Measurements from ENCODE around the gene ATP6V1G1.
A peak's percentile ranks its signal among the peaks of the same experiment; 100 is the strongest.

ATP6V1G1 gene

DNA sequence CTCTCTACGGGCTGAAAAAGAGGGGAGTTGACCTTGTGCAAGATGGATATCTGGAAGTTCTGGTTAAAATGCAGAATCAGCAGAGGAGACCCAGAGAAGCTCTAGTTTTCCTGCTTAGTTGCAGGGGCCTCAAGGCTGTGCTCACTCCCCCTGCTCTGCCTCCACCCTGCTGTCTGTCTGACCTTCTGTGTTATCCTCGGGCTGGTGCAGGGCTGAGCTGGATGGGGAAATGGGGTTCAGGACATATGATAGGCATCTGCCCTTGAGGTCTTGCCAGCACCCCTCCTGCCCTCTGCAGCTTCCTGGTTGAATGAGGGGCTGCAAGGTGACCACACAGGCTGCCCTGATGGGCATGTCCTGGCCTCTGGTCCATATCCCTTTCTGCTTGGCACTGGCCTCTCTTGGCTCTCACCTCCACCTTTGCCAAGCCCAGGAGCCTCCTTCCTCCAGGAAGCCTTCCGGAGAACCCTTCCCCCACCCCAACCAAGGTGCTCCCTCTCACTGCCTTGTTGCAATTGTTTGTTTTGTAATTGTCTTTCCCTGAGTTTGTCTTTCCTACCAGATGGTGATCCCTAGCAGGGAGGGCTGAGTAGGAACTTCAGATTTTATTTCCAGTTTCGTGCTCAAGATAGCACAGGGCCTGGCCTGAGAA lies 24.8 kb downstream of the ATP6V1G1 start:
- DNase-seq (ENCODE audit: low read depth): no peak

DNA sequence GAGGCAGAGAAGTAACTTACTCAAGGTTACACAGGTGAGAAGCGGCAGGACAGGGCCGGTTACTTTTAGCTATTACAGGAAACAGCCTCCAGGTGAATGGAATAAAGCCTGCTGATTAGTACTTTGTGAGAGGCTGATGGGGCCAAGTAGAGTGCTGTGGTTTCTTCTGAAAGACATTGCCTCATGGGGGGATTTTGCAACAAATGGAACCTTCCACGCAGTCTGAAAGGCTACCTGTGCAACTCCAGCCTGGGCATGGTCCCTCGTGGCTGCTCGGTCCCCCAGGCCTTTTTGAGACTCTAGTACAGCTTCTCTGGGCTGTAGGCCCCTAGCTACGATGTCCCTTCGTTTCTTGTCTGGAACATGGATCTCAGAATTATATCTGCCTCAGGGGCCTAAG lies 25.5 kb downstream of the ATP6V1G1 start:
- no peak for DNase-seq (ENCODE audit: low read depth)

DNA sequence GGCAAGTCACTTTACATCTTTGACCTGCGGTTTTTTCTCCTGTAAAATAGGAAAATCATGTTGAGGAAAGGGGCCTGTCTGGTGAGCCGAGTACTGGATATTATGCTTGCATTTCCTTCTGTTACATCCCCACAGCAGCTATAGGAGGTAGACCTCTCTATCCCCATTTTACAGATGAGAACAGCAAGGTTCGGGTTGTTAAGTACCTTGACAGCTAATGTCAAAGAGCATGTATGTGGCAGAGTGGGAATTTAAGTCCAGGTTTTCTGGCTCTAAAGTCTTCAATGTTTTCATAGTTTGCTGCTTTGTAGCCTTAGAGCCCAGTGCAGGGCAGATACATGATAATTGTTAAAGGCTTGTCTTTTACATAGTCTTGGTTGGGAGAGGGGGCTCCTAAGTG lies 26.4 kb downstream of the ATP6V1G1 start:
- DNase-seq (ENCODE audit: low read depth): no peak

DNA sequence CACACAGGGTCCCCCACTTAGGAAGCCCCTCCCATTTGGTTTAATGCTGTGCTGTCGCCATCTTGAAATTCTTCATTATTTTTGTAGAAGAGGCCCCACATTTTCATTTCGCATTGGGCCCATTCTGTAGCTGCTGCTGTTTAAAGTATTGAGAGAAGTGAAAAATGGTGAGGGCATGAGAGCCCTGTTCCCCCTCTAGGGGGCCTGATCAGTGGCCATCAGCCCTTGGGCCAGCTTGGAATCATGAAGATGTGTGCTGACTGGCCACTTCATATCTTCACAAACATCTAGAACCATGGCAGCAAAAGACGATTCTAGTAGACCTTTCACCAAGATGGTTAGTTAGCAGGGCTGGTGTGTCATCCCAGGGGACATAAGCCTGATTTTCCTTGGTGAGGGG lies 26.8 kb downstream of the ATP6V1G1 start:
- DNase-seq (ENCODE audit: low read depth): no peak

DNA sequence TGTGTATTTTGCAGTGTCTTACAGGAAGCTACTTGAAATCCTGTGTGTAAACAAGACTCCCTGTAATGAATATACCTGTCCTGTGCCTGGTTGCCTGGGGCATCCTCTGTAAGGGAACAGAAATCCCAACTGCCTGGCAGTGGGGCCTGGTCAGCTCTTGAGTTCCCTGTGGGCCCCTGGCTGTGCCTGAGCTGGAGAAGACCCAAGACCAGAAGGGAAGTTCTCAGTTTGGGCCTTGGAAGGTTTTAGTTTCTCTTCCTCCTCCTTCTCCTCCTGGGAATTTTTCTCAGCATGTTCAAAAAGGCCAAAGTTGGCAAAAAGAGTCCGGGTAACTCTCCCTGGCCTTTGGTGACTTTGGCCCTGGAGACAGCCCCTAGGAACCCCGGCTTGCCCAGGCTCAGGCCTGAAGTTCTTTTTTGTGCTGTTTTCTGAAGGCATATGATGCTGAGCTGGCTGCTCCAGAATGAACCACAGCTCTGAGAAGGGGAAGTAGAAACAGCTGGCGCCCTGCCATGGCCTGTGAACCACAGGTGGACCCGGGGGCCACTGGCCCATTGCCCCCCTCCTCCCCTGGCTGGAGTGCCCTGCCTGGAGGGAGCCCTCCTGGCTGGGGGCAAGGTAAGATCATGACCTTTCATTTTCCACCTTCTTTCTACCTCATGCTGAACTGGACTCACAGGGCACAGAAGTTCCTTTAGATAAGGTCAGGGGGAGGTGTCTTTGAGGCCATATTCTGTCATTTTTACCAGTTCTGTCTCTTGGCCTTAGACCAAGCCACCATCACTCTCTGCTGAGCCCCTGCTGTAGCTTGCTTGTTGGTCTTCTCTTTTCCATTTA lies 29.3 kb downstream of the ATP6V1G1 start:
- no peak for DNase-seq (ENCODE audit: low read depth)

DNA sequence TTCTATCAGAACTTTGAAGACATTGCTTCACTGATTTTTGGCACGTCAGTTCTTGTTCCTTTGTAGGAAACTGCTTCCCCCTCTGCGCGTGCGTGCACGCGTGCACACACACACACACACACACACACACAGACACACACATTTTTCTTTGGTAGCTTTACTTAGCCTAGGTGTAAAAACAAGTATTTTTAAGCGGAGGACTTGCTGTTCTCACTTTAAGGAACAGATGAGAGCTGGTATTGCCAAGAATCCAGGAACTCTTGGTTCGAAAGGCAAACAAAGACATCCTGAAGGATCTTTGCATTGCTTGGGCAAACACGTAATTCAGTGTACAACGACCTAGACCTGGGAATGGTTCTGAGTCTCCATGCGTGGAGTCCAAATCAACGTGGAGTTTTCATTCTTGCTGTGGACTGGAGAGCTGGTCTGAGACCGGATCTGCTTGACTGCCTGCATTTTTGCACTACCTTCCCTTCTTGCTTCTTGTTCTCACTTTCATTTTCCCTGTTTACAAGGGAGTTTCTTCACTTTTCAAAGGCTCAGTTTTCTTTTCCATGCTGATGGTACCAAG lies 31.7 kb downstream of the ATP6V1G1 start:
- DNase-seq (ENCODE audit: low read depth): no peak

DNA sequence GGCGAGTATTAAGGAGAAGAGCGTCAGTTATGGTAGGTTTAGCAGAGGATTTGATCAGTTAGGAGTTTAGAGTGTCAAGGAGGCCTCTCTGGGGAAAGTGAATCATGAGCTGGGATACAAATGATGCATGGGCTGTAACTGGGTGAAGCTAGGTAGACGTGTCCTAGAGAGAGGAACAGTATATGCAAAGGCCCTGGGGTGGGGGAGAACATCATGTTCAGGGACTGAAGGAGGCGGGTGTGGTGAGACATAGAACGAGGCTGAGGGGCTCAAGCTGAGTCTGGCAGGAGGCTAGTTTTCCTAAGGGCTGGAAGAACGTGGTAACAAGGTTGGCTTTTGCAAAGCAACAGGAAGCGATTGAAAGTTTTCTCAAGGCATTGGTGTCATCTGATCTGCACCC lies 34.0 kb downstream of the ATP6V1G1 start:
- DNase-seq (ENCODE audit: low read depth): no peak

DNA sequence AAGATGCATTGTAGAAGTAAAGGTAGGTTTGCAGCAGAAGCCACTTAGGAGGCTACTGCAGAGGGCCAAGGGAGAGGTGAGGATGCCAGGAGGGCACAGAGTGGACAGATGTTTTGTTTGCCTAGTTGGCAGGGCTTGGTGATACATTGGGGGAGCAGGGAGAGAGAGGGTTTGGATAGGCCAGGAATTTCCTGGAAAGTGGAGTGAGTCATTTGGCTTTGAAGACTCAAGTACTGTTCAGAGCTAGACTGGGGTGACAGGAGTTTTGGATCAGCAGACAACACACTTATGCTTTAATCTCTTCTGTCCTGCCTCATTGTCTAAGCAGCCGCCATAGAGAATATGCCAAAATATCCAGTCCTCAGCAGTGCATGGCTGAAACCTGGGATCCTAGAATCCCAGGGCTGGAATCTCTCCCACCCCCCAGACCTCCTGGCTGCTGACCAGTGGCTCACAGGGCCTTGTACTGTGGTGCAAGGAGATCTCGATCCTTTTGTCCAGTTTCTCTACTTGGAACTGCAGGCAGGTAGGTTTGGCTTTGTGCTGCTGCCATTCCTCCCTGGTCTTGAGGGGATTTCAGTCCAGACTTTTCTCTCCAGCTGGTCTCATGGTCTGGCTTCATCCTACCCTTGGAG lies 34.5 kb downstream of the ATP6V1G1 start:
- DNase-seq (ENCODE audit: low read depth): peak; percentile 79

DNA sequence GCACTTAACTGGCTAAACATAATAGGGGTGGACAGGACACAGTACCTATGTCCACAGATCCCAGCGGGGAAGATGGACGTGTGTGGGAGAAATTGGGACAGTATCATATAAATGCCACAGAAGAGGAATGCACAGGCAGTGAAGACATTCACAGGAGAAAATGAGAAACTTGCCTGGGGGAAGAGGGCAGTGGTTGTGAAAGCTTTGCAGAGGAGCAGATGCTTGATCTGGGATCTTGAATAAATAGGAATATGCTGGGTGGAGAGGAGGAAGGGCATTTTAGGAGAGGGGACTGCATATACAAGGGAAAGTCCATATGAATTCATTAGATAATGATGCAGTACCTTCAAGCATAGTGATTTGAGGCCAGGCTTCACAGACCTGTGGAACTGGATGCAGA lies 37.1 kb downstream of the ATP6V1G1 start:
- DNase-seq (ENCODE audit: low read depth): no peak

DNA sequence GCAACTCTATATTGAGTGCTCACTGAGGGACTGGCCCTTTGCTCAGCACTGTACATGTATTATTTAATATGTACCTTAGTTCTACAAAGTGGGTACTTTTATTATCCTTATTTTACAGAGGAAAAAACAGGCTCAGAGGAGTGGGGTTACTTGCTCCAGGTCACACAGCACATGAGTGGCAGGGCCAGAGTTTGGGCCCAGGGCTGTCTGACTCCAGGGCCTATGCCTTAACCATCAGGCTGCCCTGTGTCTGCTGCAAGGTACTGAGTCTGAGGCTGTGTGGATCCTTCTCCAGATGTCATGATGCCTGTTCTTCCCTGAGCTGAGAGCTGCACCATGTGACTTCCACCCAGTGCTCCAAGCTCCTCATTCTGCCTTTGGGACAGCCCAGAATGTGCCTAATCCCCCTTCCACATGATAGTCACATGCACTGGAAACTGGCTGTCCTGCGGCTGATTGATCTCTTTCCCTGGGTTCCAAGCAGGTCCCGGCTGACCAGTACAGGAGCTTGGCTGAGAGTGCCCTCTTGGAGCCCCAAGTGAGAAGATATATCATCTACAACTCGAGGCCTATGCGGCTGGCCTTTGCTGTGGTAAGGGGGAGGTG lies 38.9 kb downstream of the ATP6V1G1 start:
- no peak for DNase-seq (ENCODE audit: low read depth)

DNA sequence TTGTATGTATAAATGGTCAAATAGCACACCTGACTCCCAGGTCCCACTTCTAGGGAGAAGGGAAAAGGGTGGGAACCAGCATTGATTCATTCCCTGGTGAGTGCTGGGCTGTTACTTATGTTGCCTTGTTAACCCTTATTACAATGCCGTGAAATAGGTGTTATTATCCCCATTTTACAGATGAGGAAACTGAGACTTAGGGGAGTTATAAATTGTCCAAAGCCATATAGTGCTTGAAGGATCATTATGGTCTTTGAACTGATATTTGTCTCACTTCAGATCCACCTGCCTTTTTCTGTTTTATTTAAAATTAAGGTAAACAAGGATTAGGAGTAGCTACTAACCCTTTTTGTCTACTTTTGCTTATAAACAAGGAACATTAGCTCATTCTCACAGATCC lies 40.0 kb downstream of the ATP6V1G1 start:
- DNase-seq (ENCODE audit: low read depth): no peak

DNA sequence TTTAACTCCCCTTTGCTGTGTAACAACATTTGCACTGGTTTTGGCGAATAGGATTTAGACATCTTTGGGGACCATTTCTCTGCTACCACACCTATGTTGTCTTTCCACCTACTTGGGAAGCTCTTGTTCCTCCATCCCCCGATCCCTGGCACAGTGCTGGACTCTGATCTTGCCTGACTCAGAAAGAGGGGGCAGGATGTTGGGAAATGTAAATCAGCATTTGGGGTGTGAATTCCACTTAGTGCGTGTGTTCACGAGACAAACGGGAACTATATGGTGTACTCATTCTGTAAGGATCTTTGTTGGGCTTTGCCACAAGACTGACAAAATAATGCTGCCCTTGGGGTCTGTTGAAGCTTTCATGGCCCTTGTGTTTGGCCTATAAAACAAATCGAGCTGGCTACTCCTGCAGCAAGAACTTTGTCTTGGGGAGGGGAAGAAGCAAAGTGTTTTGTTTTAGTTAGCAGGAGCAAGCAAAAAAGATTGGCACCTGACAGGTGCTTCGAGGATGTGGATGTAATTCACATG lies 42.1 kb downstream of the ATP6V1G1 start:
- no peak for DNase-seq (ENCODE audit: low read depth)

DNA sequence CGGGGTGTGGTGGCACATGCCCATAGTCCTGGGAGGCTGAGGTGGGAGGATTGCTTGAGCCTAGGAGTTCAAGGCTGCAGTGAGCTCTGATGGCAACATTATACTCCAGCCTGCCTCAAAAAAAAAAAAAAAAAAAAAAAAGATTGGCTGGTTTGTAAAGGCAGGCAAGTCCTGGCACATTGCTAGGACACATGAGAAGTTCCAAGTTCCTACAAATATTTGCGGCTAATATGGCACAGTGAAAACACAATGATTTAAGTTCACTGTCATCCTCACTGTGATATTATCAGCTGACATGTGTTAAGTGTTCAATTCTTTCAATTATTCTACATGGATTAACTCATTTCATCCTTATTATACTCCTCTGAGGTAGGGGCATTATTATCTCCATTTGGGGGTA lies 43.6 kb downstream of the ATP6V1G1 start:
- DNase-seq (ENCODE audit: low read depth): no peak

DNA sequence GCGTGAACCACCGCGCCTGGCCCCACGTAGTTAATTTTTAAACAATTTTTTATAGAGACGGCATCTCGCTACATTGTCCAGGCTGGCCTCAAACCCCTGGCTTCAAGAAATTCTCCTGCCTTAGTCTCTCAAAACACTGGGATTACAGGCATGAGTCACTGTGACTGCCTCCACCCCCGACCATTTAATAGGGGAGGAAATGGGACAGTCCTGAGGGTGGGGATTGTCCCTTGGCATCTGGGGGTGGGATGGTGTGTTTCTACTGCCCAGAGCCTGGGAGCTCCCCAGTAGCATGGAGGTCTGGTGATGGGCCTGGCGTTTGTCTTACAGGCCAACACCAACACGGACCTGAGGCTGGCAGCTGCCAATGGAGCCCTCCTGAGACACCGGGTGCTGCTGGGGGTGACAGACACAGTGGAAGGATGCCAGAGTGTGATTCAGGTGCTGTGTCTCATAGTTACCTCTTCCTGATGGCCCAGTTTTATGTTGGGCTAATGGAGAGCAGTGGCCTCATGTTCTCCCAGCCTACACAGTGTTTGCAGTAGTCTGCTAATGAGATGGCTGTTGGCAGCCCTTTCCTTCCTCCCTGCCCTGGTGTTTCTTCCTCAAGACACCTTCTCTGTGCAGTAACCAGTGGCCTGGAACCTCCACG lies 46.0 kb downstream of the ATP6V1G1 start:
- DNase-seq (ENCODE audit: low read depth): no peak

DNA sequence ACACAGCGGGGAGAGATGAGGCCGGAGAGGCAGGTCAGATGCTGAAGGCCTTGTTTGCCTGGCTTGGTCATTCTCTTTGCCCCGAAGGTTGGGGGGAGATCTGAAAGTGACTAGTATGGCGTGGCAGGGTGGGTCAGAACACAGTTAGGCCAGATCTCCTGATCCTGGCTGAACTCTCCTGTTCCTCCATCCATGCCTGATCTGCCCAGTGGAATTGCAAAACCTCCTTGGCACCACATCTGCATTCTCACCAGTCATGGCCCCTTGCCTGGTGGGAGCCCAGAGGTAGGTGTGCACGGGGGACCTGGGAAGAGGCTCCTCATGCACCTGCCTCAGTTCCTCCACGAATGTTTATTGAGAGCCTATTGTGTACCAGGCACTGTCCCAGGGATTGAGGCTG lies 46.8 kb downstream of the ATP6V1G1 start:
- DNase-seq (ENCODE audit: low read depth): no peak

DNA sequence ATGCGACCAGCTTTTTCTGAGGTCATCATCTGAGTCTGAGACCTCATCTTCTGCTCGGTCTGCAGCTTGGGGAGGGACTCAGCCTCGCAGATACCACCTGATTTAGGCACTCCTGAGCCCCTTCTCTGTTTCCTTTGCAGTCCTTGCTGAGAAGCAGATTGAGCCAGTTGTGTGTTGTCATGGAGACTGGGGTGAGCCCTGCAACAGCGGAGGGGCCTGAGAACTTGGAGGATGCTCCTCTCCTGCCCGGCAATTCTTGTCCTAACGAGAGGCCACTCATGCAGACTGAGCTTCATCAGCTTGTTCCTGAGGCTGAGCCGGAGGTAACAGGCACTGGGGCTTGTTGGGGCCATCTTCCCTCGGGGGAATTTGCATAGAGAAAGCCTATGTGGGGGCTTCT lies 50.8 kb downstream of the ATP6V1G1 start:
- no peak for DNase-seq (ENCODE audit: low read depth)

DNA sequence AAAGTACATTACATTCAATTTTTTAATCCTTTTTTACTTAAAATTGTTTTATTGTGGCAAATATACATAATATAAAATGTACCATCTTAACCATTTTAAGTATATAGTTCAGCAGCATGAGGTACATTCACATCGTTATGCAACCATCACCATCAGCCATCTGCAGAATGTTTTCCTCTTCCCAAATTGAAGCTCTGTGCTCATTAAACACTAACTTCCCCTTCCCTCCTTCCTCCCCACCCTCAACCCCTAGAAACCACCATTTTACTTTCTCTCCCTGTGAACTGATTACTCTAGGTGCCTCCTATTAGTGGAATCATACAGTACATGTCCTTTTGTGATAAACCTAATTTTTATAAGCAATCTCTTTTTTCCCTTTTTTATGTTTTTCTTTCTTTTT lies 54.4 kb downstream of the ATP6V1G1 start:
- DNase-seq (ENCODE audit: low read depth): no peak

DNA sequence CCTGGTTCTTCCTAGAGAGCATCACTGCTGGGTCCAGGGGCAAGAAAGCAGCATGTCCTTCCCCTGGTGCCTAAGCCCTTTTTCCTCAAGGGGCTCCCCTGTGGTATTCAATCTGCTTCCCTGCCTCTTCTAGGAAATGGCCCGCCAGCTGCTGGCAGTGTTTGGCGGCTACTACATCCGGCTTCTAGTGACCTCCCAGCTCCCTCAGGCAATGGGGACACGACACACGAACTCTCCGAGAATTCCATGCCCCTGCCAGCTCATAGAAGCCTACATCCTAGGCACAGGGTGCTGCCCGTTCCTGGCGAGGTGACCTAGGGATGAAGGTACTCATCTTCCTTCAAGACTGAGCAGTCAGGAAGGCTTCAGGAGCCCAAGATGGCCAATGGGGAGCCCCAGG lies 55.4 kb downstream of the ATP6V1G1 start:
- DNase-seq (ENCODE audit: low read depth): no peak

DNA sequence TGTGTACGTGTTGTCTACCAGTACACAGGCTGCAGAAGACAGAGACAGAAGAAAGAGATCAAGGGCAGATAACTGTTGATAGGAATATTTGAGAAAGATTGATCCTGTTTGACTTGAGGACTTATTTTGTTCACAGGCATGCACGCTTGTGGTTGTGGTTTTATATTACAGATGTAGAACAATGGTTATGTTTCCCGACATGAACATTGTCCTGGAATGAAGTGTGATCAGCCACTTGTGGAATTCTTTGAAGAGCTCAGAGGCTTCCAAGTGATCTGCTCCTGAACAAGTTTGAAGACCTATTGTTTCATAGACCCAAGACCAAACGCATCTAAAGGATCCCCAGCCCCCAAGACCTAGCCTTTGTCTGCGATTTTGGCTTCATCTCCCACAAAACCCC lies 56.3 kb downstream of the ATP6V1G1 start:
- DNase-seq (ENCODE audit: low read depth): no peak
